HG03139 (cell line): ENCODE data around the gene ZMAT3.
"Not testable (repeated sequence)": the region's sequence is repeated elsewhere in the genome, so short reads cannot be mapped to it uniquely, and the experiment has no call there.

Source experiments
- ATAC-seq: cut with Tn5 transposase; IDR thresholded peaks from one replicate; pipeline ENCODE4 v1.9.1; 2021; ENCODE audit not compliant: unreplicated experiment

Gene ZMAT3

DNA sequence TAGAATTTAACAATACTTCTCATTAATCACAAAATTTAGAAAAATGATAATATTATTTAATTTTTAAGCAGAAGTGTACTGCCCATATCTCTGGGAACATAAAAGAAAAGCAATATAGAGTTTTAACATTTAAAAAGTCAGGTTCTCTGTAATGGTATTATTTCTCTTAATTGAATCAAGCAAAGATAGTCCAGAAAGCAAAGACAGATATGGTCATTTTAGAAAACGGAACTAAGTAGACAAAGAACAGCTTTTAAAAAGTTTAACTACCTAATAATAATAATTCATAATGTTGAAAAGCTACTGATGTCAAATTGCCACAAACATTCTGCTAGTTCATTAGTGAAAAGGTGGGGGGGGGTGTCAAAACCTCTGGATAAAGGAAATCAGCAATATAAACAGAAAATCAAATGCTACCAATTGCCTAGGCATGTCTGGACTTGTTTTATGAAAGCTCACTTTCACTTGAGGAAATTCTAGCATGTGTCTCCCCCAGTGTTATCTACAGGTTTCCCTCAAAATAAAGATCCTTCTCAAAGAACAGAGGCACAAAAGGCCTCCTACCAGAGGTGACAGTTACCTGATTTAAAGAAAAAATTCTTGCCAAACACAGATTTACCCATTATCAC is 1.7 kb downstream of the ZMAT3 start:
- ATAC-seq, result no peak

DNA sequence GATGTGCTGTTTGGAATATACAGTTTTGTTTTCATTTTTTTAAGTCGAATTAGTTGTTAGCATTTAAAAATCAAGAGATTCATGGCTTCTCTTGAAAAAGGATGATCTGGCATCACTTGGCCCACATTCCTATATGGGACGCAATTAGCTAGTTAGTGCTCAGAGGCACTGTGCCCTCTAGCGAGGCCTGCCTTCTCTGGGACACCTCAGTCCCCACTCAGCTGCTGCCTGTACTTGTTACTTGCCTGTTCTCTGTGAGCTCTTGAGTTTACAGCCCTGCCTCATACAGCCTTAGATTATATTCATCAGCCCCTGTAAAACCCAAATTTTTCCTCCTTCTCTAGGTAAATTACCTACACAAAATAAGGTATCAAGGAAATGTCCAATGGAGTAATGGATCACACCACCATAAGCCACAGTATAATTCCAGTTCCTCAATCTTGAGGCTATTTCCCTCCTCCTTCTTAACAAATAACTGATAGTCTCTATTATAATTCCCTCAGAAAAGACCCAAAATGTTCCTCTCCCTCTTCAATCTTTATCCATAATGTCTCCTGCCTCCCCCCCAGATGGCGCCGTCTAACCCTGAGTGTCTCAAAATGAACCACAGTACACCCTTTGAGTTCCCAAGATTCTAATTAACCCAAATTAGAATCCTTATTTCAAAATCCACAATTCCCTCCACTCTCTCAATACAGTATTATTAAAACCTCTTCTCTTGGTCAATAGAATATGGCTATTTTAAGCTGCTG is 2.7 kb downstream of the ZMAT3 start:
- no peak for ATAC-seq

DNA sequence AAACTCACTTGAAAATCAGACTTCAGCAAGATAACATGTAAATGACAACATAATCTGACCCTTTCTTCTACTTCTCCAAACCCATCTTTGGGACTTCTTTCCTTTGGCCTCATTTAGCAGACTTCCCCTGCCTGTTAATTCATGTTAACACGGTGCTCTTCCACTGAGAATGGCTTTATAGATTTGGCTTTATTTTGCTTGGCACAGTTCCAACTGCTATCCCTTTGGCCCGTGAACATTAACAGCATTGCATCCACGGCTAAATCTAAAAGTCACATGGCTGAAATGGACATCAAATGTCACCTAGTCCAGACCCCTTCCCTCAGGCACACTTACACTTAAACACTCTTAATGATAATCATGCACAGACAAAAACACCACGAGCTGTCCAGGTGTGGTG is 3.8 kb downstream of the ZMAT3 start:
- ATAC-seq, result no peak

DNA sequence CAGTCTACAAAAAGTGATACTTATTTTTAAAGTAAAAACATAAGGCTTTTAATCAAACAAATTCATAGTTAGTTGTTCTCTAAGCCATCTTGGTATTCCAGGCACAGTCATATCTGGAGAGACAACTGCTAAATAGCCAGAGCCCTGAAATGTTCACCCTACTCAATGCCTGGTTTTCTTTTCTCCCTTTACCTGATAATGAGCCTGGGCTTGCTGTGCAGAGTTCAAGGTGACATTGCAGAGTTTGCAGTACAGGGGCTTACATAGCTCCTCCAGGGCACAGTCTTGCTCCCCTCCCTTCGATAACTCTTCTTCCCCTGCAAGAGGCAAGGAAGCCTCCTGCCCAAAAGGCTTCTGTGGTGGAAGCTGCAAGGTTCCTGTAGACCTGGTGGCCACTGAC is 4.3 kb downstream of the ZMAT3 start:
- no peak for ATAC-seq

DNA sequence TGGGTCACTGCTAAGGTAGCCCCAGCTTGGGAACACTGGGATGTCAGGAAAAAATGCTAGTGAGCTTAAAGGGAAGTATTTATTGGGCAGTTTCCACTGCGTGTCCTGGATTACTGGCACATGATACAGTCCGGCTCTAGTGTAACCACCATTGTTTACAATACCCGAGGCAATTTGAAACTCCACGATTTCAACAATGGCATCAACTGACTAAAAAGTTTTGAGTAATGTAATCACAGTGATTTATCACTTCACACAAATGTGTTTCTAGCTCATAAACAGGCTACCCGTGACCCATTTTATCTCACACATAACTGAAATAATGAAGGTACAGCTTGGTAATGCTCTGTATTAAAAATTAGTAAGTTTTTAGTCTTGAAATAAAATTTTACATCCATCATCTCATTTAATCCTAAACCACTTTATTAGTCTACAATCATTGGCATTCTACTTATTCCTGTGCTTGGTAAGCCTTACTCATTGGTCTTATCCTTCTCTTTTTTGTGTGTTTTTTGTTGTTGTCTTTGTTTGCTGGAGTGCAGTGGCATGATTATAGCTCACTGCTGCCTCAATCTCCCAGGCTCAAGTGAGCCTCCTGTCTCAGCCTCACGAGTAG is 7.6 kb downstream of the ZMAT3 start:
- ATAC-seq, result no peak

DNA sequence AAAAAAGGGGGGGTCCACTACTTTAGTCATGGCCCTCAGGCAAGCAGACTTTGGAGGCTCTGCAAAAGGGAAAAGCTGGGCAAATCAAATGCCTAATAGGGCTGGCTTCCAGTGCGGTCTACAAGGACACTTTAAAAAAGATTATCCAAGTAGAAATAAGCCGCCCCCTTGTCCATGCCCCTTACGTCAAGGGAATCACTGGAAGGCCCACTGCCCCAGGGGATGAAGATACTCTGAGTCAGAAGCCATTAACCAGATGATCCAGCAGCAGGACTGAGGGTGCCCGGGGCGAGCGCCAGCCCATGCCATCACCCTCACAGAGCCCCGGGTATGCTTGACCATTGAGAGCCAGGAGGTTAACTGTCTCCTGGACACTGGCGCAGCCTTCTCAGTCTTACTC is 15.3 kb downstream of the ZMAT3 start:
- ATAC-seq, result no peak

DNA sequence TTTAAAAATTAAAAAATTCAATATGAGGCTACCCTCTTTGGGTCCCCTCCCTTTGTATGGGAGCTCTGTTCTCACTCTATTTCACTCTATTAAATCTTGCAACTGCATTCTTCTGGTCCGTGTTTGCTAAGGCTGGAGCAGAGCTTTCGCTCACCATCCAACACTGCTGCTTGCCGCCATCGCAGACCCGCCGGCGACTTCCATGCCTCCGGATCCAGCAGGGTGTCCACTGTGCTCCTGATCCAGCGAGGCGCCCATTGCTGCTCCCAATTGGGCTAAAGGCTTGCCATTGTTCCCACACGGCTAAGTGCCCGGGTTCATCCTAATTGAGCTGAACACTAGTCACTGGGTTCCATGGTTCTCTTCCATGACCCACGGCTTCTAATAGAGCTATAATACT is 17.0 kb downstream of the ZMAT3 start:
- not testable (repeated sequence) for ATAC-seq

DNA sequence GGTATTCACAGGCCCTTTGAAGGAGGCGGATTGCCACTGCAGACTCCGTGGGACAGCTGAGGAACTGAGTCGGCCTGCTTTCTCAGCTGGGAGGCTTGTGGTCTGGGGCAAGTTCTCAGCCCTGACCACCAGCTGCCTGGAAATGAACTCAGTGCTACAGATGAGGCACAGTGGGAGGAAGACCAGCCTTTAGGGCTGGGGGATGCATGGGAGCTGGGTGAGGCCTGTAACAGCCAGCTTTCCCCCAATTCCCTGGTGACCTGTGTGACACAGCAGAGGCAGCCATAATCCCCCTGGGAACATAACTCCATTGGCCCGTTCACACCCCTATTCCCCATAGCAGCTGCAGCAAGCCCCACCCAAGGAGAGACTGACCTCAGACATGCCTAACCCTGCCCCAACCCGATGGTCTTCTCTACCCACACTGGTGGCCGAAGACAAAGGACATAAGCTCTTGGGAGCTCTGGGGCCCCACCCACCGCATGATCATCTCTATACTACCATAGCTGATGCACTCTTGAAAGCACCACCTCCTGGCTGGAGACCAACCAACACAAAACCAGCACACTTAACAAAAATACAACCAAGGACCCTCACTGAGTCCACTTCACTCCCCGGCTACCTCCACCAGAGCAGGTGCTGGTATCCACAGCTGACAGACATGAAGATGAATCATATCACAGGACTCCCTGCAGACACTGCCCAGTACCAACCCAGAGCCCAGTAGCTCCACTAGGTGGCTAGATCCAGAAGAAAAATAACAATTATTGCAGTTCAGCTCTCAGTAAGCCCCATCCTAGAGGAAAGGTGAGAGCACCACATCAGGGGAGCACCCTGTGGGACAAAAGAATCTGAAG is 24.9 kb downstream of the ZMAT3 start:
- ATAC-seq, result peak; percentile 85

DNA sequence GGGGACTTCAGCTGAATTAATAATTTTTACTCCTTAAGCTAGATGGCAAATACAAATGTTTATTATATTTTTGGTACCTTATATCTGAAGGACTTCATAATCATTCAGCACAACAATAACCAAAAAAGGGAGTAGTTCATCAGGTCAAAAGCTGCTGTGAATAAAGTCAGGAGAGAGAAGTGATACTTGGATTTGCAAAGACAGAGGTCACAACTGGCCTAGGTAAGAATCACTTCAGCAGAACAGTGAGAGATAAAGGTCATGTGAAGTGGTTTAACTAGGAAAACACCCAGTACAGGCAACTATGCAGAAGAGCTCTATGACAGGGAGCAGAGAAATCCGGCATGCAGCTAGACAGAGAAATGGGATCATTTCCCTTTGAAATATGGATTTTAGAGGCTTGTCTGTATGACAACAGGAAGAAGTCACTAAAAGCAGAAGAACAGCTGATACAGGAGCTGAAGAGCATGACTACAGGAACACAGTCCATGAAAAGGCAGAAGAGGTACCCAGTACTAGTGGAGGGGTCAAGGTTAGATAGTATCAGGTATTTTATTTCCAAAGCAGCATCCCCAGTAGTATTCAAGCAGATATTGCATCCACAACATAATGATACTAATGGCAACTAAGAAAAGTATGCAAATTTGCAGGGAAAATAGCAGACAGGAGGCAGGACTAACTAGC is 25.7 kb downstream of the ZMAT3 start:
- ATAC-seq, result peak; percentile 36

DNA sequence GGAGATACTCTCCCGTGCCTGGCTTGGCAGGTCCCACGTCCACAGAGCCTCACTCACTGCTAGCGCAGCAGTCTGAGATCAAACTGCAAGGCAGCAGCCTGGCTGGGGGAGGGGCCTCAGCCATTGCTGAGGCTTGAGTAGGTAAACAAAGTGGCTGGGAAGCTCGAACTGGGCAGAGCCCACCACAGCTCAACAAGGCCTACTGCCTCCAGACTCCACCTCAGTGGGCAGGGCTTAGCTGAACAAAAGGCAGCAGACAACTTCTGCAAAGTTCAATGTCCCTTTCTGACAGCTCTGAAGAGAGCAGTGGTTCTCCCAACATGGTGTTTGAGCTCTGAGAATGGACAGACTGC is 32.7 kb downstream of the ZMAT3 start:
- not testable (repeated sequence) for ATAC-seq

DNA sequence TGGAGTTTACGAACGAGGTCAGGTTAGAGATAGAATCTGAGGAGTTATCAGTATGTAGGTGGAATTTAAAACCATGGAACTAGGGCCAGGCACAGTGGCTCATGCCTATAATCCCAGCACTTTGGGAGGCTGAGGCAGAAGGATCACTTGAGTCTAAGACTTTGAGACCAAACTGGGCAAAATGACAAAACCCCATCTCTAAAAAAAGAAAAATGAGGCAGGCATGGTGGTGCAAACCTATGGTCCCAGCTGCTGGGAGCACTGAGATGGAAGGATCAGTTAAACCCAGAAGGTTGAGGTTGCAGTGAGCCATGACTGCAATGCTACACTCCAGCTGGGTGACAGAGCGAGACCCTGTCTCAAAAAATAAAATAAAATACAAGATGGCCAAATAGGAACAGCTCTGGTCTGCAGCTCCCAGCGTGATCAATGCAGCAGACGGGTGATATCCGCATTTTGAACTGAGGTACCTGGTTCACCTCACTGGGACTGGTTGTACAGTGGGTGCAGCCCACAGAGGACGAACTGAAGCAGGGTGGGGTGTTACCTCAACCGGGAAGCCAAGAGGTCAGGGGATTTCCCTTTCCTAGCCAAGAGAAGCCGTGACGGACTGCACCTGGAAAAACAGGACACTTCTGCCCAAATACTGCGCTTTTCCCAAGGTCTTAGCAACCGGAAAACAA is 33.3 kb downstream of the ZMAT3 start:
- ATAC-seq, result no peak

DNA sequence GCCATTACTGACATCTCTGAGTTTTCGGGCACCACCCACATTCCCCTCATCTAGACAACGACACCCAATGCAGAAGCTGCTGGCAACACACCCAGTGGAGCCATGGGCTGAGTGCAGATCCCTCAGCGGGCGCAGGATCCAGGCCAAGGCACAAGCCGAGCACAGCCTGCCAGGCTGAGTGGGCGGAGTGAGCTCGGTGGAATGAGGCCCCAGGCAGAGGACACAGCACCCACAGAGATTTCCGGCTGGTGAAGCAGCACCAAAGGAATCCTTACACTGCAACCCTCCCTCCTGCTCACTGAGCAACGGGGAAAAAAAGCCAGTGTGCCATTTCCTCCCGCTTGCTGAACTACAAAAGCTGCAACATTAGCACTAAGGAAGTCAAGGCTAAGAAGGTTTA is 34.3 kb downstream of the ZMAT3 start:
- ATAC-seq, result no peak

DNA sequence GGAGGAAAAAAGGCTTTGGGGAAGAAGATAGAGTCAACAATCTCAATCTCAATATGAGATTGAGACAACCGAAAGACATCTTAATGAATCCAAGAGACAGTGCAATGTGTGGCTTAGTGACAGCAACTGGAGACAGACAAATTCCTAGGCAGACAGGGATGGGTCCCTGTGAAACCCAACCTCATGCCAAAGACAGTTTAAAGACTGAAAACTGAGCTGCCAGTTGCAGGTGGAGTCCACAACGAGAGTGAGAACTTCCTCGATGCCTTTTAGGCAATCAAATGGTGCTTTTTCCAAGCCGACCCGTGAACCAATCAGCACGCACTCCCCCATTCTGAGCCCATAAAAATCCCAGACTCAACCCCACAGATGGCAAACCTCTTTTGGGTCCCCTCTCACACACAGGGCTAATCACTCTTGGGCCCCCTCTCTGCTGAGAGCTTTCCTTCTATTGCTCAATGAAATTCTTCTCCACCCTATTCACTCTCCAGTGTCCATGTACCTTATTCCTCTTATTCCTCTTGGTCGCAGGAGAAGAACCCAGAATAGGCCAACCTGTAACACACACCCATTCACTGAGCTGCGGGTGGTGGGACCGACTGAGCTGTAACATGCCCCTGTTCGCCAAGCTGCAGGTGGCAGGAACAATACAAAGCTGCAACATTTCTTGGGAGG is 34.8 kb downstream of the ZMAT3 start:
- no peak for ATAC-seq

DNA sequence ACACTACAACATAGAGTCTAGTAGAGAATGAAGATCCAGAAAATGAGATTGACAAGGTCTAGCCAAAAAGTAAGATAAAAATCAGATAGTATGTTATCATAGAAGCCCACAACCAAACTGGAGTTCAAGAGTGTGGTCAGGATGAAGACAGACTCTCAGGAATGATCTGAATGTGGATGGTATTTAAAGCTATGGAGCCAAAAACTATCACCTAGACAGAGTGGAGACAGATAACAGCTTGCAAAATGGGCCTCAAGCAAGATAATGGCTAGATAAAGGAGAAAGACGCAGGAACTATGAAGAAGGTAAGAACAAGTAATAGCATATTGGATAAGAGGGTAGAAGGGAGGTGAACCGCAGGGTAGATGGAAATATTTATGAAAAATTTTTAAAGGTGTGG is 35.4 kb downstream of the ZMAT3 start:
- ATAC-seq, result no peak

DNA sequence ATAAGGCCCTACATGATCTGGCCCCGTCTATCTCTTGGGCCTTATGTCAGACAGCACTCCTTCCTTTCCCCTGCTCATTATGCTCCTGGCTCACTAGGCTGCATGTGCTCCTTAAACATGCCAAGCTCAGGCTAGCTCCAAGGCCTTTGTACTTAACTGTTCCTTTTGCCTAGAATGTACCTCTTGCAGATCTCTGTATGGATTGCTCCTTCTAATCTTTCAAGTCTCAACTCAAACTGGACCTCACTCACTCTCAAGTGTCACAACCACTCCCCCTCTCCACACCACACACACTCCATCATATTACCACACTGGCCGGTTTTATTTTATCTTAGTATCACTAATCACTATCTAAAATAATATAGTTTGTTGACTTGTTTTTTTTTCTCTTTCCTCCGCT is 36.4 kb downstream of the ZMAT3 start:
- no peak for ATAC-seq

DNA sequence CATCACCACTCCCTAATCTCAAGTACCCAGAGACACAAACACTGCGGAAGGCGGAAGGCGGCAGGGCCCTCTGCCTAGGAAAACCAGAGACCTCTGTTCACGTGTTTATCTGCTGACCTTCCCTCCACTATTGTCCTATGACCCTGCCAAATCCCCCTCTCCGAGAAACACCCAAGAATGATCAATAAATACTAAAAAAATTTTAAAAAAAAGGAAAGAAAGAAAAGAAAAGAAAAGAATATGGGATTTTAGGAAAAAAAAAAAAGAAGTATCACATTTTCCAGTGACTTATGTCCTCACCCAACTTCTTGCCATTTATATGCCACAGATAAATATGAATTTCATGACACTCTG is 38.3 kb downstream of the ZMAT3 start:
- ATAC-seq, result not testable (repeated sequence)

DNA sequence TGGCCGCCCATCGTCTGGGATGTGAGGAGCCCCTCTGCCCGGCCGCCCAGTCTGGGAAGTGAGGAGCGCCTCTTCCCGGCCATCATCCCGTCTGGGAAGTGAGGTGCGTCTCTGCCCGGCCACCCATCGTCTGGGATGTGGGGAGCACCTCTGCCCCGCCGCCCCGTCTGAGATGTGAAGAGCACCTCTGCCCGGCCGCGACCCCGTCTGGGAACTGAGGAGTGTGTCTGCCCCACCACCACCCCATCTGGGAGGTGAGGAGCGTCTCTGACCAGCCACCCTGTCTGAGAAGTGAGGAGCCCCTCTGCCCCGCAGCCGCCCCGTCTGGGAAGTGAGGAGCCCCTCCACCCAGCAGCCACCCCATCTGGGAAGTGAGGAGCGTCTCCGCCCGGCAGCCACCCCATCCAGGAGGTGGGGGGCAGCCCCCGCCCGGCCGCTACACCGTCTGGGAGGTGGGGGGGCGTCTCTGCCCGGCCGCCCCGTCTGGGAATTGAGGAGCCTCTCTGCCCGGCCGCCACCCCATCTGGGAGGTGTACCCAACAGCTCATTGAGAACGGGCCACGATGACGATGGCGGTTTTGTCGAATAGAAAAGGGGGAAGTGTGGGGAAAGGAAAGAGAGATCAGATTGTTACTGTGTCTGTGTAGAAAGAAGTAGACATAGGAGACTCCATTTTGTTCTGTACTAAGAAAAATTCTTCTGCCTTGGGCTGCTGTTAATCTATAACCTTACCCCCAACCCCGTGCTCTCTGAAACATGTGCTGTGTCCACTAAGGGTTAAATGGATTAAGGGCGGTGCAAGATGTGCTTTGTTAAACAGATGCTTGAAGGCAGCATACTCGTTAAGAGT is 38.9 kb downstream of the ZMAT3 start:
- not testable (repeated sequence) for ATAC-seq

DNA sequence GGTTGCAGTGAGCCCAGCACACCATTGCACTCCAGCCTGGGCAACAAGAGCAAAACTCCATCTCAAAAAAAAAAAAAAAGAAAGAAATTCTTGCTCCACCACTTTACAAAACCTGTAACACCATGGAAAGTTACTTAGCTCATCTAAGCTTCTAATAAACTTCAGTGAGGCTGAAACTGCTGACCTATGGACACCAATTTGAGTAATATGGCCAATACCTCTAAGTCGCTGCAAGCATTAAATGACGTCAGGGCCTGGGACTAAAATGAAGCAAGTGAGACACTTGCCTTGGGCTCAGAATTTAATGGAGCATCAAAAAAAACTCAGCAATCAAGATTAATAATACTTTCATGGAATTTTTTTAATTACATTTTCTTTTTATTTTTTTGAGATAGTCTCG is 42.5 kb downstream of the ZMAT3 start:
- no peak for ATAC-seq

DNA sequence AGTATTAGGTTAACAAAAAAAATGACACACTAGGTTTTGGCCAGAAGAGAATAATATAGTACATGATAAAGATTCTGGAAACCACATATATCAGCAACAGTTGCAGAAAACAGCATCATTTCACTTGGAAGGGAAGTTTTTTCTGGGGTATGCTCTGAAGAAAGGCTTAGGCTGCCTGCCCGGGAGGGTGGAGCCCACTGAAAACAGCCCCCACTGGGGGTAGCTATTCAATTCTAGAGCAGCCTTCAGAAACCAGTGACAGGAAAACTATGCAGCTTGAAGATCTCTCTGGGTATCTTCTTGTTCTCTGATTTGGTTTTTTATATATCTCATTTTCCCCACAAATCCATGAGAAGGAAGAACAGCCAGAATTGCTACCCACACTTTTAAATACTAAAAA is 43.2 kb downstream of the ZMAT3 start:
- no peak for ATAC-seq
